ENCODE results near the gene SHB.

SHB gene

GRCh38 chr9:38068701-38069628 is at the start of gene SHB:
Gene SHB (minus strand): TSS chr9:38069227. CDS start chr9:38068645, 582 bp downstream.
- FAIRE-seq, result no peak

GRCh38 chr9:38117651-38118050 is 48.6 kb upstream of the SHB start:
- no peak for FAIRE-seq

GRCh38 chr9:38114905-38115304 is 45.9 kb upstream of the SHB start:
- FAIRE-seq, result no peak

GRCh38 chr9:38112456-38112855 is 43.4 kb upstream of the SHB start:
- FAIRE-seq, result no peak

- no peak for FAIRE-seq
Observed at GRCh38 chr9:38112049-38112448, 43.0 kb upstream of the SHB start.

- FAIRE-seq, result no peak
Observed at GRCh38 chr9:38110476-38110875, 41.4 kb upstream of the SHB start.

GRCh38 chr9:38109601-38110000 is 40.6 kb upstream of the SHB start:
- no peak for FAIRE-seq

GRCh38 chr9:38108326-38108725 is 39.3 kb upstream of the SHB start:
- FAIRE-seq, result no peak

- FAIRE-seq, result no peak
Observed at GRCh38 chr9:38107811-38108304, 38.8 kb upstream of the SHB start.

GRCh38 chr9:38107405-38107804 is 38.4 kb upstream of the SHB start:
- FAIRE-seq, result no peak

- no peak for FAIRE-seq
Observed at GRCh38 chr9:38106488-38106887, 37.5 kb upstream of the SHB start.

GRCh38 chr9:38103340-38103739 is 34.3 kb upstream of the SHB start:
- FAIRE-seq, result no peak

GRCh38 chr9:38101423-38101822 is 32.4 kb upstream of the SHB start:
- no peak for FAIRE-seq

GRCh38 chr9:38096238-38096805 is 27.3 kb upstream of the SHB start:
- FAIRE-seq, result no peak

- FAIRE-seq, result no peak
Observed at GRCh38 chr9:38094165-38094564, 25.1 kb upstream of the SHB start.

GRCh38 chr9:38092656-38093055 is 23.6 kb upstream of the SHB start:
- FAIRE-seq, result no peak

- FAIRE-seq, result no peak
Observed at GRCh38 chr9:38092200-38092524, 23.1 kb upstream of the SHB start.

GRCh38 chr9:38091310-38092199 is 22.5 kb upstream of the SHB start:
- FAIRE-seq, result no peak

- FAIRE-seq, result no peak
Observed at GRCh38 chr9:38090170-38090569, 21.1 kb upstream of the SHB start.

GRCh38 chr9:38089387-38090165 is 20.5 kb upstream of the SHB start:
- FAIRE-seq, result no peak

GRCh38 chr9:38088006-38088925 is 19.2 kb upstream of the SHB start:
- FAIRE-seq, result no peak

All from A204.1 (cell line).